Measurements from ENCODE around the gene RNF152.

- TF ChIP-seq POLR2AphosphoS5 (IDR thresholded peaks at IDR 0.05; ENCODE audit: low read depth, low read length): no peak
- TF ChIP-seq JUND (IDR thresholded peaks at IDR 0.05): no peak
- no peak for TF ChIP-seq CTCF (IDR thresholded peaks at IDR 0.05)
- no peak for TF ChIP-seq SIN3A (IDR thresholded peaks at IDR 0.05; ENCODE audit: borderline replicate concordance, low read depth, low read length)
Measured at GRCh38 chr18:61856678-61857077, 36.1 kb downstream of the RNF152 start.
